Liver (tissue), 9 donors: Measurements from ENCODE around the gene MKNK1. TPM values are rescaled to one million over a fixed set of nuclear protein-coding genes. Genes with fewer than 3 reads are reported as not detected.

Experiments used
- DNase-seq: peaks from one replicate; pipeline ENCODE4 v3.0.0-alpha.2; 2017; ENCODE audit warnings: low spot score
- H3K27ac ChIP-seq, 2 donors: one replicate each; pipeline ENCODE4 v1.7.0; 2013; ENCODE audit warnings: inconsistent platforms in 2 of 2, low read length in 2 of 2, control low read depth in 1 of 2, low read depth in 1 of 2, mild to moderate bottlenecking in 1 of 2
- H3K27me3 ChIP-seq, 4 donors: one replicate each; pipeline versions ENCODE4 v1.6.1 to v1.7.0; 2013; ENCODE audit warnings: low read length in 3 of 4, inconsistent platforms in 1 of 4, mild to moderate bottlenecking in 1 of 4, moderate library complexity in 1 of 4; ENCODE audit not compliant: control insufficient read depth in 4 of 4, insufficient read depth in 4 of 4
- H3K36me3 ChIP-seq, 4 donors: one replicate each; pipeline versions ENCODE4 v1.6.1 to v1.7.0; 2013; ENCODE audit warnings: low read length in 3 of 4, mild to moderate bottlenecking in 3 of 4, low read depth in 1 of 4, moderate library complexity in 1 of 4; ENCODE audit not compliant: control insufficient read depth in 4 of 4, insufficient read depth in 3 of 4
- H3K4me1 ChIP-seq, 4 donors: one replicate each; pipeline versions ENCODE4 v1.6.1 to v1.7.0; 2013; ENCODE audit warnings: low read length in 3 of 4, mild to moderate bottlenecking in 3 of 4, moderate library complexity in 1 of 4; ENCODE audit not compliant: control insufficient read depth in 4 of 4, insufficient read depth in 4 of 4
- H3K4me3 ChIP-seq, 3 donors: one replicate each; pipeline versions ENCODE4 v1.6.1 to v1.7.0; 2013; ENCODE audit warnings: low read length in 3 of 3, control low read depth in 1 of 3, low read depth in 1 of 3, mild to moderate bottlenecking in 1 of 3
- H3K9ac ChIP-seq, 2 donors: one replicate each; pipeline ENCODE4 v1.7.0; 2013; ENCODE audit warnings: low read length in 2 of 2, mild to moderate bottlenecking in 2 of 2, moderate library complexity in 2 of 2, control low read depth in 1 of 2, low read depth in 1 of 2
- H3K9me3 ChIP-seq, 4 donors: one replicate each; pipeline versions ENCODE4 v1.6.1 to v1.7.0; 2013; ENCODE audit warnings: low read length in 3 of 4; ENCODE audit not compliant: control insufficient read depth in 4 of 4
- EGR1 ChIP-seq, 2 donors: IDR thresholded peaks; 2 replicates each; pipeline ENCODE4 v1.6.1; 2016 to 2018; ENCODE audit warnings: antibody characterized with exemption in 2 of 2, low read depth in 2 of 2
- FOXA1 ChIP-seq: IDR thresholded peaks from 2 replicates; pipeline ENCODE4 v1.6.1; 2016; ENCODE audit warnings: antibody characterized with exemption
- FOXA2 ChIP-seq: IDR thresholded peaks from 2 replicates; pipeline ENCODE4 v1.6.1; 2016; ENCODE audit warnings: antibody characterized with exemption
- GABPA ChIP-seq, 2 donors: IDR thresholded peaks in 1 of 2; conservative IDR thresholded peaks in 1 of 2; 2 replicates each; pipeline ENCODE4 v1.6.1; 2016; ENCODE audit warnings: antibody characterized with exemption in 2 of 2, mild to moderate bottlenecking in 1 of 2, moderate library complexity in 1 of 2
- HNF4A ChIP-seq, 2 donors: conservative IDR thresholded peaks; 2 replicates each; pipeline ENCODE4 v1.6.1; 2016; ENCODE audit warnings: antibody characterized with exemption in 2 of 2, mild to moderate bottlenecking in 2 of 2
- JUND ChIP-seq, 2 donors: IDR thresholded peaks; 2 replicates each; pipeline ENCODE4 v1.6.1; 2016; ENCODE audit warnings: antibody characterized with exemption in 2 of 2
- MAX ChIP-seq: IDR thresholded peaks from 2 replicates; pipeline ENCODE4 v1.6.1; 2016; ENCODE audit warnings: antibody characterized with exemption
- NR2F2 ChIP-seq: IDR thresholded peaks from 2 replicates; pipeline ENCODE4 v1.6.1; 2016; ENCODE audit warnings: antibody characterized with exemption
- RAD21 ChIP-seq, 2 donors: IDR thresholded peaks; 2 replicates each; pipeline ENCODE4 v1.6.1; 2016; ENCODE audit warnings: antibody characterized with exemption in 2 of 2, mild to moderate bottlenecking in 2 of 2
- REST ChIP-seq: IDR thresholded peaks from 2 replicates; pipeline ENCODE4 v1.6.1; 2016; ENCODE audit warnings: antibody characterized with exemption, mild to moderate bottlenecking
- RXRA ChIP-seq, 2 donors: IDR thresholded peaks; 2 replicates each; pipeline ENCODE4 v1.6.1; 2017 to 2018; ENCODE audit warnings: antibody characterized with exemption in 2 of 2, mild to moderate bottlenecking in 1 of 2
- TAF1 ChIP-seq: conservative IDR thresholded peaks from 2 replicates; pipeline ENCODE4 v1.6.1; 2016; ENCODE audit warnings: antibody characterized with exemption, mild to moderate bottlenecking
- YY1 ChIP-seq: IDR thresholded peaks from 2 replicates; pipeline ENCODE4 v1.6.1; 2016; ENCODE audit warnings: antibody characterized with exemption, mild to moderate bottlenecking
- WGBS: extraction: QIAGEN DNeasy Blood & Tissue Kit; methylation state at CpG from one replicate; pipeline ENCODE4 v1.1.7; 2013; 5-methylcytosine and 5-hydroxymethylcytosine counted together
- polyA plus RNA-seq, 2 donors: library from polyadenylated mRNA; stranded (reverse) in 1 of 2; unstranded in 1 of 2; fragments of 200-250 nt in 1 of 2; fragments of >200 nt in 1 of 2; fragmentation: Nextera tagmentation in 1 of 2; extraction: Ambion mirVana in 1 of 2; gene quantifications; one replicate each; pipeline versions ENCODE4 v1.2.1 to v1.2.3, GENCODE V29; 2013 to 2015
- total RNA-seq, 2 donors: library from RNA; depleted of rRNA; stranded (reverse); fragments of >200 nt; gene quantifications; one replicate each; pipeline ENCODE4 v1.2.3, GENCODE V29; 2014
- TF ChIP-seq, protein P1 (sequence below): fragments of 150-350 bp; IDR thresholded peaks from 2 replicates; pipeline ENCODE4 v1.5.1; 2017; ENCODE audit warnings: improper control_type of control experiment, low read depth, low read length; ENCODE audit not compliant: missing input control
- TF ChIP-seq, protein P2 (sequence below): IDR thresholded peaks from 2 replicates; pipeline ENCODE4 v1.6.1; 2016; ENCODE audit warnings: antibody characterized with exemption
- donor health status: healthy.
- donor health status: healthy.
- donor health status: healthy.
- donor health status: healthy.
- donor health status: healthy.

Gene MKNK1
- total and polyA plus RNA-seq, 4 donors = 10.2 to 30.8 (median 18.3) TPM

GRCh38 chr1:46599059-46599970, 4.8 kb downstream of the MKNK1 start (continued):
- TF ChIP-seq, protein P1, sequence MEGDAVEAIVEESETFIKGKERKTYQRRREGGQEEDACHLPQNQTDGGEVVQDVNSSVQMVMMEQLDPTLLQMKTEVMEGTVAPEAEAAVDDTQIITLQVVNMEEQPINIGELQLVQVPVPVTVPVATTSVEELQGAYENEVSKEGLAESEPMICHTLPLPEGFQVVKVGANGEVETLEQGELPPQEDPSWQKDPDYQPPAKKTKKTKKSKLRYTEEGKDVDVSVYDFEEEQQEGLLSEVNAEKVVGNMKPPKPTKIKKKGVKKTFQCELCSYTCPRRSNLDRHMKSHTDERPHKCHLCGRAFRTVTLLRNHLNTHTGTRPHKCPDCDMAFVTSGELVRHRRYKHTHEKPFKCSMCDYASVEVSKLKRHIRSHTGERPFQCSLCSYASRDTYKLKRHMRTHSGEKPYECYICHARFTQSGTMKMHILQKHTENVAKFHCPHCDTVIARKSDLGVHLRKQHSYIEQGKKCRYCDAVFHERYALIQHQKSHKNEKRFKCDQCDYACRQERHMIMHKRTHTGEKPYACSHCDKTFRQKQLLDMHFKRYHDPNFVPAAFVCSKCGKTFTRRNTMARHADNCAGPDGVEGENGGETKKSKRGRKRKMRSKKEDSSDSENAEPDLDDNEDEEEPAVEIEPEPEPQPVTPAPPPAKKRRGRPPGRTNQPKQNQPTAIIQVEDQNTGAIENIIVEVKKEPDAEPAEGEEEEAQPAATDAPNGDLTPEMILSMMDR = no peak
- no peak for TF ChIP-seq RXRA (IDR thresholded peaks at IDR 0.05)
- TF ChIP-seq GABPA (IDR thresholded peaks at IDR 0.05 in 1 of 2, conservative IDR thresholded peaks at IDR 0.05 in 1 of 2) = no peak
- no peak for TF ChIP-seq TAF1
- no peak for TF ChIP-seq HNF4A (conservative IDR thresholded peaks at IDR 0.05)
- no peak for TF ChIP-seq FOXA2
- TF ChIP-seq FOXA1 = no peak

GRCh38 chr1:46596846-46597245, 7.2 kb downstream of the MKNK1 start:
- Histone ChIP-seq H3K9ac (no peak overlapping the region), H3K9me3 (no peaks in the 10 kb centered on the region), H3K36me3 (peaks cover 11 to 20% (median 16%) of the 10 kb centered on the region in 4 donors), H3K27ac (no peak overlapping the region), H3K27me3 (no peaks in the 10 kb centered on the region), H3K4me3 (no peak overlapping the region), H3K4me1 (no peaks in the 10 kb centered on the region)
- 97% methylated on average over 3 of the region's 3 CpGs for WGBS
- DNase-seq = no peak
- TF ChIP-seq YY1 (no peak), RAD21 (IDR thresholded peaks at IDR 0.05) (no peak), MAX (no peak), JUND (IDR thresholded peaks at IDR 0.05) (no peak), RXRA (IDR thresholded peaks at IDR 0.05) (no peak), NR2F2 (no peak), HNF4A (conservative IDR thresholded peaks at IDR 0.05) (no peak), REST (no peak), EGR1 (IDR thresholded peaks at IDR 0.05; ENCODE audit: low read depth in 2 of 2) (no peak), GABPA (IDR thresholded peaks at IDR 0.05 in 1 of 2, conservative IDR thresholded peaks at IDR 0.05 in 1 of 2) (no peak), TAF1 (no peak), FOXA2 (no peak)
- TF ChIP-seq, protein P1 = no peak
- TF ChIP-seq, protein P2, sequence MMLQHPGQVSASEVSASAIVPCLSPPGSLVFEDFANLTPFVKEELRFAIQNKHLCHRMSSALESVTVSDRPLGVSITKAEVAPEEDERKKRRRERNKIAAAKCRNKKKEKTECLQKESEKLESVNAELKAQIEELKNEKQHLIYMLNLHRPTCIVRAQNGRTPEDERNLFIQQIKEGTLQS = no peak
